ENCODE data around the gene LYST.
"Not testable (repeated sequence)": the region's sequence is repeated elsewhere in the genome, so short reads cannot be mapped to it uniquely, and the experiment has no call there.

LYST gene

DNA sequence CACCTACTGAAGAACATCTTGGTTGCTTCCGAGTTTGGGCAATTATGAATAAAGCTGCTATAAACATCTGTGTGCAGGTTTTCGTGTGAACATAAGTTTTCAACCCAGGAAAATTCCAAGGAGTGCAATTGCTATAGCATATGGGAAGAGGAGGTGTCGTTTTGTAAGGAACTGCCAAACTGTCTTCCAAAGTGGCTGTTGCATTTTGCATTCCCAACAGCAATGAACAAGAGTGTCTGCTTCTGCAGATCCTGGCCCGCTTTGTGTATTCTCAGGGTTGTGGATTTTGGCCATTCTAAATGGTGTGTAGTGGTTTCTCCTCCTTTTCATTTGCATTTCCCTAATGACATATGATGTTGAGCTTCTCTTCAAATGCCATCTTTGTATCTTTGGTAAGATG is 240.9 kb downstream of the LYST start:
- DNase-seq: no peak

GRCh38 chr1:235625340-235625739 is 241.4 kb downstream of the LYST start:
- DNase-seq: no peak

- peak; percentile 30 for DNase-seq
Measured at GRCh38 chr1:235624721-235625333, 241.9 kb downstream of the LYST start.

DNA sequence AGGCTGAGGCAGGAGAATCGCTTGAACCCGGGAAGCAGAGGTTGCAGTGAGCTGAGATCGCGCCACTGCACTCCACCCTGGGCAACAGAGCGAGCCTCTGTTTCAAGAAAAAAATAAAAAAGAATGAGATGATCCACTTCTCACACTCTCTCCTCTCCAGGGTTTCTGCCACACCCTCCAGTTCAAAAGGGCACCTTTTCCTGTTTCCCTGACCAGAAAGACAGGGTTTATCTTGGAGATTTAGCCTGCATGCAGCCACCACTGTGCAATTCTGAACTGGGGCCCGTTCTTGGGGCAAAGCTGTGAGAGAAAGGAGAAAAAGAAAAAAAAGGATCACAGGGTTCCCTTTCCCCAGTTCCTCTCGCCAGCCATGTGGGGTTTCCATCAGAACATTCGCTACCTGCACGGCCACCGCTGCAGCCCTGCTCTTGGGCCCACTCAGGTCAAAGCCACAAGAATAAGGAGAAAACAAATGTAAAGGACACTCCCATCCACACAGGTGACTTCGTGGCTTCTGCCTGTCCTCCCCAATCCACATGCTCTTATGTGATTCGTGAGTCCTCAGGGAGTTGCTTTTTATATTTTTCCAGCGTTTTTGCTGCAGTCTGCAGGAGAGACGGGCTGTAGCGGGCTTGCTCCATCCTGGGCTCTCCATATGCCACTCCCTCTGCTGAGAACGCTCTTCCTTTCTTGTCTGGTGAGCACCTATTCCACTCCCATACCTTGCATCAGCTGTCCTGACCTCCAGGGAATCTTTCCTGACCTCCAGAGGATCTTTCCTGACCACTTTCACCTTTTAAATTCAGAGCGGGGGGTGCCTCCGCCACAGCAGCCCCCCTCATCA is 243.5 kb downstream of the LYST start:
- no peak for DNase-seq

GRCh38 chr1:235619149-235619548 is 247.6 kb downstream of the LYST start:
- DNase-seq: not testable (repeated sequence)

DNA sequence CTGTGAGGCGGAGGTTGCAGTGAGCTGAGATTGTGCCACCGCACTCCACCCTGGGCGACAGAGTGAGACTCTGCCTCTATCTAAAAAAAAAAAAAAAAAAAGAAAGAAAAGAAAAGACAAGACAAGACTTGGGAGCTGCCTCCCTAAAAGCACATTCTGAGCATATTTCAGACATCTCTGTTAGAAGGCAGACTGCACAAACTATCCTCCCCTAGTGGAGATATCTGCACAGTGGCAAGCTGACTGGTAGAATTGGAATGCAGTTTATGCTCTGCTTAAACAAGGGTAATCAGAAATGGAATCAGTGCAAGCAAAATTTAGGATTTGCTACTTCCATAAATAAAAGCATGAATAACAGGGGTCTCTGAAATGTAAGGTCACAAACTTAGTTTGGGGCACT is 248.9 kb downstream of the LYST start:
- peak; percentile 77 for DNase-seq

GRCh38 chr1:235617140-235617539 is 249.6 kb downstream of the LYST start:
- DNase-seq: no peak

- no peak for DNase-seq
Measured at GRCh38 chr1:235614442-235614954, 252.2 kb downstream of the LYST start.

DNA sequence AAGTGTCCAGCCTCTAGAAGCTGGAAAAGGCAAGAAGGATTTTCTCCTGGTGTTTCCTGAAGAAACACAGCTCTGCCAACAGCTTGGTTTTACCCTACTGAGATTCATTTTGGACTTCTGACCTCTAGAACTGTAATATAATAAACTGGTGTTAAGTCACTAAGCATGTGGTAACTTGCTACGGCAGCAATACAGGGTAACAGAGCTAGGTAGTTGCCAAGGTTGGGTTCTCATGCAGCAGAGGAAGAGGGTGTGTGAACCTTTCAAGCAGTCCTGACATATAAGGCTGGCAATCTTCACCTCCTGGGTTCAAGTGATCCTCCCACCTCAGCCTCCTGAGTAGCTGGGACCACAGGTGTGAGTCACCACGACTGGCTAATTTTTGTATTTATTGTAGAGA is 253.1 kb downstream of the LYST start:
- DNase-seq: no peak

DNA sequence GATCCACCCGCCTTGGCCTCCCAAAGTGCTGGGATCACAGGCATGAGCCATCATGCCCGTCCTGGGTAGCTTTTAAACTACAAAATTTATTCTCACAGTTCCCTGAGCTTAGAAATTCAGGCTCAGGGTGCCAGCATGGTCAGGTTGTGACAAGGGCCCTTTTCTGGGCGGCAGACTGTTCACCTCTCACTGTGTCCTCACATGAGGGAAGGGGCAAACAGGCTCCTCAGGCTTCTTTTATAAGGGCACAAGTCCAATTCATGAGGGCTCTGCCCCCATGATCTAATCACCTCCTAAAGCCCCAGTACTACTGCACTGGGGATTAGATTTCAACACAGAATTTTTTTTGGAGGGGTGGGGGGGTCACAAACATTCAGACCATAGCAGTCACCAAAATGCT is 253.9 kb downstream of the LYST start:
- DNase-seq: no peak

Measured in fibroblast of skin of right biceps (primary cell).